Germinal center (tissue), 1 donor: Measurements from ENCODE around the gene HPD.
A peak's percentile ranks its signal among the peaks of the same experiment; 100 is the strongest.
"Not testable (repeated sequence)": the region's sequence is repeated elsewhere in the genome, so short reads cannot be mapped to it uniquely, and the experiment has no call there.

Experiments used
- DNase-seq: peaks from one replicate; pipeline ENCODE4 v3.0.0; 2012; ENCODE audit warnings: mixed read lengths, low spot score

Gene HPD

DNA sequence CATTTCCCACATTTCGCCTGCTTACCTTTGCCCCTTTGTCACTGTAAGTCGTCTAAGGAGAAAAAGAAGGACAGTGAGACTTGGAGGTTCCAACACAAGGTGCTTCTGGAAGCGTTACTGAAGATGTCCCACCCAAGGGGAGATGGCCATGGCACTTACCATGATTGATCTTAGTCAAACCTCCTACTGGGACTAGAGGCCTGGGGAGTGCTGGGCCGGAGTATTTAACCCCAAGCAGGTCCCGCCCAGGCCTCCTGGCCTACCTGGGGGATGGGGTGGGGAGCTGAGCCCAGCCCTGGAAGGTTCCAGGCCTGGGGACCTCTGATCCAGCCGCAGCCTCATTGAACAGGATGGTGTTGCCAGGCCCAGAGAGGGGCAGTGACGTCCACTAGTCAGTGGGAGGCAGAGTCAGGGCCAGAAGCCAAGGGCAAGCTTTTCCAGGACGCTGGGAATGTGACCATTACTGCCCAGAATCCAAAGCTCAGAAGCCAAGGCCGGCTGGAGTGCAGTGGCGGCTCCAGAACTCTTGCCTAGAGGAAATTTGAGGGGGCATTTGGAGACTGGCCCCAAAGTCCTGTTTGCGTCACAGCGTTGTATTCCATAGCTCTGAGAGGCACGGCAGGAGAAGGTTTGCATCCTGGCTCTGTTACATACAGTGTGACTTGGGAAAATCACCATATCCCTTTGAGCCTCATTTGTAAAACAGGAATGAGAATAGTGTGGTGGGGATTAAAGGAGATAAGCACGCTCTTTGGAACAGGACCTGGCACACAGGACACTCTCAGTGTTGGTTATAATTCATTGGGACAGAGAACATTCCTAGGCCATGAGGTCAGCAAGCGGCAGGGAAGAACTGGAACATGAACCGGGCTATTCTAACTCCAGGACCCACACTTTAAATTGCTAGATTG is at the start of gene HPD:
Gene HPD (minus strand): TSS at position 198 of the 911 bp plus-strand sequence. CDS start 36 bp downstream, at position 162.
- no peak for DNase-seq

DNA sequence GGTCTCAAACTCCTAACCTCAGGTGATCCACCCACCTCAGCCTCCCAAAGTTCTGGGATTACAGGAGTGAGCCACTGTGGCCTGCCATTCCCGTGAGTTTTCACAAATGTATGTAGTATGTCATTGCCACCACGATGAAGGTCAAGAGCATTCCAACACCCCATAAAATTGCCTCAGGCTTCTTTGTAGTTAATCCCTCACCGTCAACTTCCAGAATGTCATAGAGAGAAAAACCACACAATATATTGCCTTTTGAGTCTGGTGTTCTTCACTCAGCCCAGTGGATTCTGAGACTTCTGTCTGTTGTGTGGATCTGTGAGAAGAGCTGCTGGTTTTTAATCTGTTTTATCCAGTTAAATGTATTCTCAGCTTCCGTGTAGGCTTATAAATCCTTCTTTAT is 47.1 kb upstream of the HPD start:
- DNase-seq: no peak

DNA sequence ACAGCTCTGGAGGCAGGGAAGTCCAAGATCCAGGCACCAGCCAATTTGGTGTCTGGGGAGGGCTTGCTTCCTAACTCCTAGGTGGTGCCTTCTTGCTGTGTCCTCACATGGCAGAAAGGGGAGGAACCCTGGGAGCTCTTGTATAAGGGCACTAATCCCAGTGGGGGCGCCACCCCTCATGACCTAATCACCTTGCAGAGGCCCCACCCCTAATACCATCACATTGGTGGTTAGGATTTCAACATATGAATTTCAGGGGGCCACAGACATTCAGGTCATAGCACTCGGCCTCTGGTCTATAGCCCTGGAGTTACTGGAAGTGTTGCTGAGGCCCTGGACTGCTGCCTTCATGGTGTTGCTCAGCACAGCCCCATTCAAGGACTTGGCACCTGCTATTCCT is 44.5 kb upstream of the HPD start:
- DNase-seq: no peak

DNA sequence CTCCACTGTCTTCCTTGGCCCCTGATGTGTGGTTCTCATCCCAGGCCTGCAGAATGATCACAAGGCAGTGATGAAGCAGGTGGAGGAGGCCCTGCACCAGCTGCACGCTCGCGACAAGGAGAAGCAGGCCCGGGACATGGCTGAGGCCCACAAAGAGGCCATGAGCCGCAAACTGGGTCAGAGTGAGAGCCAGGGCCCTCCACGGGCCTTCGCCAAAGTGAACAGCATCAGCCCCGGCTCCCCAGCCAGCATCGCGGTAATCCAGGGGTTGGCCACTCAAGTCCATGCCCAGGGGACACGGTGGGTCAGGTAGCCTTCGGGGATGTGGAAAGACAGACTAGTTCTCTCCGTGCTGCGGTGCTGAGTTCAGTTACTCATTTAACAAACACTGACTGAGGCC is 40.9 kb upstream of the HPD start:
- DNase-seq: no peak

DNA sequence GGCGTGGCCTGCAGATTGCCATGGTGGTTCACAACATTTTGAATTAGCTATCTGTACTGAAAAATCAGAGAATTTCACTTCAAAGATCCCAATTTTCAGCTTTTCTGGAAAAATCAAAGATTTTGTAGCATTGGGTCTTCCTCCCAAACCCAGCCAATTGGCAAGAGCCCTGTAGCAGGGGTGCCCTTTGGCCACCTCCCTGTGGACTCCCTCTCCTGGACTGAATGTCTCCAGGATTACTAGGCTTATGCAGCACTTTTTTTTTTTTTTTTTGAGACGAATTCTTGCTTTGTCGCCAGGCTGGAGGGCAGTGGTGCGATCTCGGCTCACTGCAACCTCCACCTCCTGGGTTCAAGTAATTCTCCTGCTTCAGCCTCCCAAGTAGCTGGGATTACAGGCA is 39.6 kb upstream of the HPD start:
- DNase-seq: no peak

DNA sequence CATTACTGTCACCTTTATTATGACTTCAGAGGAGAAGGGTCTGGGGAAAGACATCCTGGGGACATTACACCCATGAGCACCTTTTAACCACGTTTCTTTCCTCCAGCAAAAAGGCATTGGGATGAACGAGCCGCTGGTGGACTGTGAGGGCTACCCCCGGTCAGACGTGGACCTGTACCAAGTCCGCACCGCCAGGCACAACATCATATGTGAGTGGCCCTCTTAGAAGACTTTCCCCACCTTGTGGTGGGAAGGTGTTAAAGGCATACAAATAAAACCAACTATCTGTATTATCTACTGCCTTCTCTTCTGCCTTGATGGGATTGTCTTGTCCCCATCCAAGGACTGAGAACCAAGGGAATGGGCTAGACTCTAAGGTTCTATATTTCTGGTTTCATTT is 36.0 kb upstream of the HPD start:
- DNase-seq: no peak

DNA sequence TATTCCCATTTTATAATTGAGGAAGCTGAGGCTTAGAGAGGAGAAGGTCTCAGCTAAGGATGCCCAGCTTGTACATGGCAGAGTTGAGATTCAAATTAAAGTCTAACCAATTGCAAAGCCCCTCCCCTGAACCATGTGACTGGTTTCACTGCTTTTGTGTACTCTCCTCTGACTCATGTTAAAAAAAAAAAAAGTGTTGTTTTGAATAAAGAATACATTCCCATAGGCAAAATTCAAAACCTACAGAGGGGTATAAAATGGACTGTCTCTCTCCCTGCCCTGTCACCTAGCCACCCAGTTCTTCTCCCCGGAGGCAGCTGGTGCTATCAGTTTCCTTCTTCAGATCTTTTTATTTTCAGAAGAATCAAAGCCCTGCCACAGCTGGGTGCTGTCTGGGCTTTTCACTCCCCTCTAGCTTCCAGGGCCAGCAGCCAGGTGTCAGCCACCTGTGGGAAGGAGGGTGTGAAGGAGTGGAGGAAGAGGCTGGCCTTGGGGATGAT is 35.4 kb upstream of the HPD start:
- DNase-seq: no peak

DNA sequence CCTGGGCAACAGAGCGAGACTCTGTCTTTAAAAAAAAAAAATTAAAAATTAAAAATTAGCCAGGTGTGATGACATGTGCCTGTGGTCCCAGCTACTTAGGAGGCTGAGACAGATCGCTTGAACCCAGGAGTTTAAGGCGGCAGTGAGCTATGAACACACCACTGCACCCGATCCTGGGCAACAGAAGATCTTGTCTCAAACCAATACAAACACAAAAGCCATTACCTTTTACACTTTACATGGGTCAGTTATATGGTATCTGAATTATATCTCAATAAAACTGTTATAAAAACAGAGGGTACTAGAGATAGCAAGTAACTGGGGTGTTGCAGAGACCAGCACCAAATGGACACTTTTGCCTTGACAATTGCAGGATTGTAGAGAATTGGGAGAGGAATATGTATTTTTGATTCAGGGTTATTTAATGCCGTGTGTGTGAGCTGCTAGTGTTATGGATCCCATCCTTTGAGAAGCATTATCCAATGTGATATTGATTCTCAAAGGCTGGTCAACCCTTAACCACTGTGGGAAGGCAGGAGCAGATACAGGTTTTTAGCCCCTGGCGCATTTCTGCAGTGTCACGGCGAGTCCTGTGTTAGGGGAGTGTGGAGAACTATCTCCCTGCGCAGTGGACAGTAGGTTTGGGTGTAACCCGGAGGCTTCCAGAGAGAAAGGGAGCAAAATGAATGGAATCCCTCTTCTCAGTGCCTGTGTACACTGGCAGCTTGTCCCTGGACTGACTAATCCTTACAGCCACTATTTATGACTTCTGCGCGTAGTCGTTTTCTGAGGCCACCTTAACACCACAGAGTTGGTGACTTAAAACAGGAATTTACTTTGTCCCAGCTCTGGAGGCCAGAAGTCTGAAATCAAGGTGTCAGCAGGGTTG is 34.3 kb upstream of the HPD start:
- DNase-seq: no peak

DNA sequence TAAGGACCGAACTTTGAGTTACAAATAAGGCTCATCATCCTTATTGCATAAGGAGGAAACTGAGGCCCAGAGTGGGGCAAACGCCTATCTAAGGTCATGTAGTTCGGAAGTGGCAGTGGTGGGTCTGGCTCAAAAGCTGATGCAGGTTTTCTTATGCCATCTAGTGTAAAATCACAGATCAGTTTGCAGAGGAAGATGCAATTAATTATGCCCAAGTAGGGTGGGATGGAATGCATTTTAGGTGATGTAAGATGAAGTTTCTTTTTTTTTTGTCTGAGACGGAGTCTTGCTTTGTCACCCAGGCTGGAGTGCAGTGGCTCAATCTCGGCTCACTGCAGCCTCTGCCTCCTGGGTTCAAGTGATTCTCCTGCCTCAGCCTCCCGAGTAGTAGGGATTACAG is 31.0 kb upstream of the HPD start:
- not testable (repeated sequence) for DNase-seq

DNA sequence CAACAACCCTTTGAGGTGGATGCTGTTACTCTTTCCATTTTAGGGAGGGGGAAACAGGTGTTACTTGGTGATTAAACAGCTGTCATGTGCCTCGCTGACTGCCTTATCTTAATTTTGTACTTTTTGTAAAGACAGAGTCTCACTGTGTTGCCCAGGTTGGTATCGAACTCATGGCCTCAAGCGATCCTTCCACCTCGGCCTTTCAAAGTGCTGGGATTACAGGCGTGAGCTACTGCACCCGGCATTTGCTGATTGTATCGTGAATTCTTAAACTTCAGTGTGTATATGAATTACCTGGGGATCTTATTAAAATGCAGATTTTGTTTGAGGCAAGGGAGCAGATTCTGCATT is 30.6 kb upstream of the HPD start:
- DNase-seq: no peak

DNA sequence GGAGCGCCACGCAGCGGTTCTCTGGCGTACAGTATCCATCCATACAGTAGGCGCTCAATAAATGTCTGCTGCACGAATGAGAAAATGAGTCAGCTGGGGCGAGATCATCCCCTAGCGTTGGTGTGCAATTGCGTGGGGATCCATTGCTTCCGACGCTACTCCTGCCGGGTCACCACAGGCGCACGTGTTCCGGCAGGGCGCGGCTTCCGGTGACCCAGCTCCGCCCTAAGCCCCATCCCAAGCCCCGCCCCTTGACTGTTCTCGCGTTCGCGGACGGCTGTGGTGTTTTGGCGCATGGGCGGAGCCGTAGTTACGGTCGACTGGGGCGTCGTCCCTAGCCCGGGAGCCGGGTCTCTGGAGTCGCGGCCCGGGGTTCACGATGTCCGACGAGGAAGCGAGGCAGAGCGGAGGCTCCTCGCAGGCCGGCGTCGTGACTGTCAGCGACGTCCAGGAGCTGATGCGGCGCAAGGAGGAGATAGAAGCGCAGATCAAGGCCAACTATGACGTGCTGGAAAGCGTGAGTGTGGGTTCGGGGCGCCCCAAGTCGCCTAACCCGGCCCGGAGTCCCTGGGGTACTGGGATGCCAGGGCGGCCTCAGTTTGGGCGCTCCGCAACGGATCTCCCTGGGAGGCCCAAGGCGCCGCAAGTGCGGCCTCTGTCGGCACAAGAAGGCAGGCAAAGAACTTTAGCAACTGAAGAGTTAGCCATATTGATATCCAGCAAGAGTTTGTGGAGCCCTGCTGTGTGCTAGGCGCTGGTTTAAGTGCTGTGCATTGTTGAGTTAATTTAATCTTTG is 30.0 kb upstream of the HPD start, which contains the start of gene PSMD9:
Gene PSMD9 (plus strand): TSS at position 313 of the 796 bp plus-strand sequence. CDS start 67 bp downstream, at position 380.
- DNase-seq: peak; percentile 97

DNA sequence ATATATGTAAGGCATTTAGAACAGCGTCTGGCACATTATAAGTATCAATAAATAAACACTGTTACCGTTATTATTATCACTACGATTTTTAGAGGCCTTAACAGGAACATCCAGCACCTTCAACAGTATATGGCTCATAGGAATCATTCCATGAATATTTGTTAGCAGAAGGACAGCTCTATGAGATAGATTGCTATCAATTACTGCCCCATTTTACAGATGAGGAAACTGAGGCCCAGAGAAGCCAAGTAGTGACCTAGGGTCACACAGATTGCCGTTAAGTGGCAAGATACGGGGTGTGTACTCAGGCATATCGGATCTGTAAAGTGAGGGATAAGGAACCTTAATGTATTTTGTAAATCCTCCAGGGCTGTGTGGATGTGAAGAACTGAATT is 29.4 kb upstream of the HPD start:
- DNase-seq: no peak

DNA sequence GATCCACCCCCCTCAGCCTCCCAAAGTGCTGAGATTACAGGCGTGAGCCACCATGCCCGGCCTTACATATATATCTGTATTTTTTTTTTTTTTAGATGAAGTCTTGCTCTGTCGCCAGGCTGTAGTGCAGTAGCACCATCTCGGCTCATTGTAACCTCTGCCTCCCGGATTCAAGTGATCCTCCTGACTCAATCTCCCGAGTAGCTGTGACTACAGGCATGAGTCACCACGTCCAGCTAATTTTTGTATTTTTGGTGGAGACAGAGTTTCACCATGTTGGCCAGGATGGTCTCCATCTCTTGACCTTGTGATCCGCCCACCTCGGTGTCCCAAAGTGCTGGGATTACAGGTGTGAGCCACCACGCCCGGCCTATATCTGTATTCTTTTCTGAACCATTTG is 26.5 kb upstream of the HPD start:
- DNase-seq: not testable (repeated sequence)

DNA sequence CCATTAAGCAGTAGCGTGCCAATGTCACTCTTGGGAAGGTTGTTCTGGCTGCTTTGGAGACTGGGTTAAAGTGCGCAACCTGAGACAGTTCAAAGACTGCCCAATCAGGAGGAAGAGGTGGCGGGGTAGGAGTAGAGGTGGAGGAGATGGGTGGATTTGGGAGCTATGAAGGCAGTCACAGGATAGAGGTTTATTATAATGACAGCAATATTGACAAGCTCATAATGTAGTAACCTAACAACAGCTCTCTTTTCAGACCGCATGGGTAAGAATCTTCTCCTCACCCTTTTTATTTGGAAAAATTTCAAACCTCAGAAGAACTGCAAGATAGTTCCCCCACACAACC is 24.6 kb upstream of the HPD start:
- DNase-seq: no peak

DNA sequence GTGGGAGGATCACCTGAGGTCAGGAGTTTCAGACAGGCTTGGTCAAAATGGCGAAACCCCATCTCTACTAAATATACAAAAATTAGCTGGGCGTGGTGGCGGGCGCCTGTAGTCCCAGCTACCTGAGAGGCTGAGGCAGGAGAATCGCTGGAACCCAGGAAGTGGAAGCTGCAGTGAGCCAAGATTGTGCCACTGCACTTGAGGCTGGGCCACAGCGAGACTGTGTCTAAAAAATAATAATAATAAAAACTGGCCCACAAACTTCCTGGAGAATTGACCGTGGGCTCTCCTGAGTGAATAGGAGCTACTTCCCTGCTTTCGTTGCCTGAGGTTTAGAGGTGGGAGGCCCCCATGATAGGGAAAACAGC is 17.4 kb upstream of the HPD start:
- not testable (repeated sequence) for DNase-seq

DNA sequence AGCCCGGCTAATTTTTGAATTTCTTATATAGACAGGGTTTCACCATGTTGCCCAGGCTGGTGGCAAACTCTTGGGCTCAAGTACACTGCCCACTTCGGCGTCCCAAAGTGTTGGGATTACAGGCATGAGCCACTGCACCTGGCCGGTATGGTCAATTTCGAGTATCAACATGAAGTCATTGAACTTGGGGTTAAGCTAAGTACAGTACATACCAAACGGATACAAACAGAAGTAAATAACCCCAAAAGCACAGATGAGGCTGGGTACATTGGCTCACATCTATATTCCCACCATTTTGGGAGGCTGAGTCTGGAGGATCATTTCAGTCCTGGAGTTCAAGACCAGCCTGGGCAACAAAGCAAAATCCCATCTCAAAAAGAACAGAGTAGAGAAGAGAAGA is 16.9 kb upstream of the HPD start:
- DNase-seq: no peak

DNA sequence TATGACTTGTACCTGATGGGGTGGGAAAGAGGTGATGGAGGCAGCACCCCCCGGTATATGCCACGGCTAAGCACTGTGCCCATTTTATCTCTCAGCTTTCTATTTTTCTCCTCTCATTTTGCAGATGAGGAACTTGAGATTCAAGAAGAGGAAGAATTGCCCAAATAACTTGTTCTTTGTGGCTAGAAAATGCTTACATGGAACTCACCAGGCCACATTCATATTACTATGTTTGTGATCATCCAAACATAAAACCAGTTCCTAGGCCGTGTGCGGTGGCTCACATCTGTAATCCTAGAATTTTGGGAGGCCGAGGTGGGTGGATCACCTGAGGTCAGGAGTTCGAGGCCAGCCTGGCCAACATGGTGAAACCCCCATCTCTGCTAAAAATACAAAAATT is 15.4 kb upstream of the HPD start:
- DNase-seq: no peak

DNA sequence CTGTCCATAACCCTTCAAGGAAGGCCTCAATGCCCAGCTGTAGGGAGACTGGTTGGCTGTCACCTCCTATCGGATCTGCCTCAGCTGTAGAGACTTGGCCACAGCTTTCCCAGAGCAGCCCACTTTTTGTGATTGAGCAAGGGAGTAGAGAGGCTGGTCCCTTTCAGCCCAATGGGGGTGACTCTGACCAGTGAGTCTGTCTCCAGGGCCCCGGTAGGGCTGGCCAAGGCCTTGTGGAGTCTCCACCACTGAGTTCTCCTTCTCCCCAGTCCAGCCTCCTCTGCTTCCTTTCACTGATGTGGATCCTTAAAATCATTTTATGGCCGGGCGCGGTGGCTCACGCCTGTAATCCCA is 14.5 kb upstream of the HPD start:
- DNase-seq: no peak

DNA sequence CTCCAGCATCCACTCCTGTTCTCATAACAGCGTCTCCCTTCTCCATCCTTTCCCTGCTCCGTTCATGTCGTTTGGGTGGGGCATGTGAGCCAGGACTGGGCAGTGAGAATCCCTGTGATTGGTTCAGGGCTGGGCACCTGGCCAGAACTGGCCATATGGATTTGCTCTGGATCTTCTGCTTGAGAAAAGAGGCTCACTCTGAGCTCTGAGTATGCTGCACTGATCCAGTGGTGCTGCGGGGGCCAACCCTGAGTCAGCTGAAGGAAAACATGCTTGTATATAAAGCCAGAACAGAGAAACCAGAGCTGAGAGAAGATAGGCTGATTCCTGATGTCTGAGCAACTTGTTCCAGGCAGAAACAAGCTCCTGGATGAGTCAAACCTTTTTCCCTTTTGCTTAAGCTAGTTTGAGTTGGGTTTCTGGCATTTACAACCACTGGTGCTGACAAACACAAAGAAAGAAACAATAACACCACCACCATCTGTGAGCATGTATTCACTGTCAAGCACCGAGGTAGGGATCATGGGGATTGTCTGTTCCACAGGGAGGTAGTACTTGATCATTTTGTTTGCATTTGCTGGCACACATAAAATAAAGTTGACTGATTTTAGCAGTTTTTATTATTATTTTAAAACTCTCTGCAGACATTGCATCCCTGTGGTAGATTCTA is 14.0 kb upstream of the HPD start:
- DNase-seq: no peak

DNA sequence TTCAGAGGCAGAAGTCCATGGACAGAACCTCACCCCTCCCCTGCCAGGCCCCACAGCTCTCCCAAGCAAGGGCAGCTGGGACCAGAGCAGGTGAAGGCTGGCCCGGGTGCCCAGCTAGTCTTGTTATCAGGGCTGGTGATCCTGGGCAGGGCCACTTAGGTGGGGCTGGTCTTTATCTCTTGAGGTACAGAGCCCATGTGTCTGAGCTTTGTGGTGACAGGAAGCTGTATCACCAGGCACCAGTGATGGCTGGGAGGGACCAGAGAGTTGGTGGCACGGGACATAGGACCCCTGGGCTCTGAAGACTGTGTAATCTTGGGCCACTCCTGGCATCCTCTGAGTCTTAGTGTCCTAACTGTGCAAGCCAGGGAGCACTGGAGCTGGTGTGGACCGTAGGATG is 12.8 kb upstream of the HPD start:
- DNase-seq: no peak

DNA sequence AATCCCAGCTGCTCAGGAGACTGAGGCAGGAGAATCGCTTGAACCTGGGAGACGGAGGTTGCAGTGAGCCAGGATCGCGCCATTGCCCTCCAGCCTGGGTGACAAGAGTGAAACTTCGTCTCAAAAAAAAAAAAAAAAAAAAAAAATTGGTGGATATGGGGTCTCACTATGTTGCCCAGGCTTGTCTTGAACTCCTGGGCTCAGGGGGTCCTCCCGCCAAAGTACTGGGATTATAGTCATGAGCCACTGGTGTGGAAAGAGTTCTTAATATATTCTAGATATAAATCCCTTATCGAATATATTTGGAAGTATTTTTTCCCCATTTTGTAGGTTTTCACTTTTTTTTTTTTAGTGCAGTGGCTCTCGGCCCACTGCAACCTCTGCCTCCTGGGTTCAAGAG is 10.6 kb upstream of the HPD start:
- not testable (repeated sequence) for DNase-seq

DNA sequence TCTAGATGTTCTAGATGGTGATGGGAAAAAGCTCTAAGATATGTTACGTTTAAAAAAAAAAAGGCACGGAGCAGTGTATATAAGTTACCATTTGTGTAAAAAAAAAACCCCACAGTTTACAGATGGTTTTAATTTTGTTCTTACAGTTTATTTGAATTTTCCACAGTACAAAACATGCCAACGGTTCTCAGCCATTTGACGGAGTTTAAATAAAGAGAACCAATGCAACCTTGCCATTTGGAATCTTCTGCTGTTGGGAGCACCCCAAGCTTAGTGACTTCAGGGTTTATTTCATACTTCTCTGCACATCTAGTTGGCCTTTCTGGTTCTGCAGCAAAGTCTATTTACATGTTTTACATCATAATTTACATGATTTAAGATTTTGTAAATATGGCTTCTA is 7.7 kb upstream of the HPD start:
- no peak for DNase-seq
